GM19023 (cell line): Measurements from ENCODE around the gene STC2.
"Not testable (repeated sequence)": the region's sequence is repeated elsewhere in the genome, so short reads cannot be mapped to it uniquely, and the experiment has no call there.

Experiments used
- ATAC-seq: cut with Tn5 transposase; IDR thresholded peaks from one replicate; pipeline ENCODE4 v1.9.1; 2021; ENCODE audit warnings: mild to moderate bottlenecking, moderate library complexity; ENCODE audit not compliant: unreplicated experiment

STC2 gene

DNA sequence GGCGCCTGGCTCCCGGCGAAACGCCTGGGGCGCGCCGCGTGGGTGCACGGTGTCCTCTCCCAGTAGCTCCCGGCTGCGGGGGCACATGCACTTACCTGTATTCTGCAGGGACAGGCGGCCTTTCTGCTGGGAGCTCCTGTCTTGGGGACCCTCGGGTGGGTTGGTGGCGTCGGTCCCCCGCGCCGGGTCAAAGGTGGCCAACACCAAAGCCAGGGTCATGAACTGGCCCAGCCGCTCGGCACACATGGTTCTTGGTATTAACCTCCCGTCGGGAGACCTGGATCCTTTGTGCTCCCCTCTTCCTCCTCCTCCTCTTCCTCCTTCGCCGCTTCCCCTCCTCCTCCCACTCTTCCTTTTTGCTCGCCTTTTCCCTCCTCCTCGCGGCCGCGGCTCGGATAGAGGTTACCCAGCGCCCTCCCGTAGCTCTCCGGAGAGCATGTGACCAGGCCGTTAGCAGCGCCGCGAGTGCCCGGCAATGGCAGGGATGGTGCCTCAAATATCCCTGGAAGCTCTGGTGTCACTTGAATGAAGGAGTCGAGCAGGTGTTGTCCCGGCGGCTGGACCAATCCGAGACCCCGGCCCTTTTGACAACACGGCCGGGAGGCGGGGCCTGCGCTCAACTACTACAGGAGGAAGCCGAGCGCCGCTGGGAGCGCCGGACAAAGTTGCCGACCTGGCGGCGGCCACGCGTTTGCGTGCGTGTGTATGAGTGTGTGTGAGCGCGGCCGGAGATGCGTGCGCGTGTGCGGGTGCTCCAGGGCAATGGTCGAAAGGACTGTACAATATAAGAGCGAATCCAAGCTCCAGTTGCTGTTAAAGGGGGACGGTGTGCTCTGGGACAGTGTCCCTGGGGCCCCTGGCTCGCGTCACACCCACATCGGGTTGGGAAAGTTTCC, at the start of gene STC2:
STC2 (minus strand) TSS at position 467 of the 896 bp plus-strand sequence; CDS start at position 246, 221 bp downstream.
- ATAC-seq: peak; percentile 44

DNA sequence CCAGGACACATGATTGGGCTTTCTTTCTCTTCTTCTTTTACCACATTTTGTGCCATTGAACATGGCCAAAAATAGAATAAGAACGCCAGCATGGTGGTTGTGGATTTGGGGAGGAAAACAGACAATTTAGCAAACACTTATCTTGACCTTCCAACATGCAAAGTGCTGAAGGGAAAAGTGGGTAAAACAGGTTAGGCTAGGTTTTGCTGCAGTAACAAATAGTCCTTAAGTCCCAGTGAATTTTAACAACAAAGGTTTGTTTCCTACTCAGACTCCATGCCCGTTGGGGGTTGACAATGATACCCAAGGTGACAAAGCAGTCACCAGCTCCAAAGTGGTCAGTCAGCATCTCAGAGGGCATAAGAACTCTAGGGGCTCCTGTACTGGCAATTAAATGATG, 43.2 kb upstream of the STC2 start:
- no peak for ATAC-seq

GRCh38 chr5:173363406-173363805, 35.2 kb upstream of the STC2 start:
- not testable (repeated sequence) for ATAC-seq

GRCh38 chr5:173355561-173355960, 27.3 kb upstream of the STC2 start:
- no peak for ATAC-seq

- no peak for ATAC-seq
These were observed 26.4 kb upstream of the STC2 start for GRCh38 chr5:173354645-173355044.

DNA sequence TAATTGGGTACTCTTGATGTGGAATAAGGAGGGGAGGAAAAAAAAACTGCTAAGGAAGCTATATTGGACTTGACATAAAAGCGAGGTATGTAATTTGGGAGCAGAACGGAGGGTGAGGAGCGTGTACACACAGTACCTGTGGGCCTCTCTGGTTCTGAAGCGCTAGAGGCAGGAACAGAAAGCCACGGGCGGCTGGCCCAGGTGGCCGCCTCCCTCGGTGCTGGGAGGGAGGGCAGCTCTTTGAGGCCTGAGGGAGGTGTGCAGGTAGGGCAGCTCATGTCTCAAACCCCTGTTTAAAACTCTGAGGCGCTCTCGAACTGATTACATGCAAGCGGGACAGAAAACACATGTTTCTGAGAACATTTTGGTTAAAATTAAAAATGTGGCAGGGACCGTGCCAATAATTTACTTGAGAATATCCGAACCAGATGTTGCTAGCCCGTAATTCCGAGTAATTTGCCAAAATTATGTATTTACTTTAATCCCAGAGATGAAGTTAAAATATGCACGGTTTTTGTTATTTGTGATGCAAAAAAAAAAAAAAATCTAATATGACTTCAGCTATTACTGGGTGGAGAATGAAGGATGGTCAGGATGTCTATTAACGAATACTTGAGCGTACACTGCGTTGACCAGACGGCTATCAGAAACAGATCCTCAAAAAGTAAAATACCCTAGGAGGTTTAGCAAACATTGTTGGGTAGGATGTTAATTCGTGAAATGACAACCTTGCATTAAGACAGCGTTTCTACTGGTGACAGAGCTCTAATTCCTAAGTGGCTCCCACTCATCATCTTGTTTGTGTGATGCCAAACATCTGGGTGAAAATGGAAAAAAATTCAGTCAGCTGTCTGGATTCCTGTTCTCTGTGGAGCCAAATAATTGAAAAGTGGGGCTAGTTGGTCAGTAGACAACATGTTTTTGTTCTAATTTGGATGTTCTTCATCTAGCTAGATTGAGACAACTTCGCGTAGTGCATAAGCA, 24.4 kb upstream of the STC2 start:
- ATAC-seq: no peak

GRCh38 chr5:173342813-173343755, 14.9 kb upstream of the STC2 start:
- ATAC-seq: no peak

GRCh38 chr5:173341961-173342430, 13.8 kb upstream of the STC2 start:
- no peak for ATAC-seq

DNA sequence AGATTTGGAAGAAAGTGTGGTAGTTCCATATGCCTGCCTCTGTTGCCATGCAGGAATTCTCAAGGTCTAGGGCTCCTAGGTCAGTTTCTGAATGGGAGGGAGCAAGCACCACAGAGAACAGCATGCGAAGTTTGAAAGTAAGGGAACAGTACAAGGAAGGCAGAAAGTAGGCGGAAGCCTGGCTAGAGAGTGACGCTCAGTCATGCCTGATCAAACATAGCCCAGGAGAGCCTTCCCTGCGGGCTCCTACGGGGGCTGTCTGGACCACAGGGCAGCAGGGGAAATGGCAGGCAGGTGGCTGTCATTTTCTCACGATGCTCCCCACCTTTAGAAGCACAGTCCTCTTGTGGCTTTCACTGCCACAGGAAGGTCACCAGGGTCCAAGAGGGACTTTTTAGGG, 12.8 kb upstream of the STC2 start:
- no peak for ATAC-seq

DNA sequence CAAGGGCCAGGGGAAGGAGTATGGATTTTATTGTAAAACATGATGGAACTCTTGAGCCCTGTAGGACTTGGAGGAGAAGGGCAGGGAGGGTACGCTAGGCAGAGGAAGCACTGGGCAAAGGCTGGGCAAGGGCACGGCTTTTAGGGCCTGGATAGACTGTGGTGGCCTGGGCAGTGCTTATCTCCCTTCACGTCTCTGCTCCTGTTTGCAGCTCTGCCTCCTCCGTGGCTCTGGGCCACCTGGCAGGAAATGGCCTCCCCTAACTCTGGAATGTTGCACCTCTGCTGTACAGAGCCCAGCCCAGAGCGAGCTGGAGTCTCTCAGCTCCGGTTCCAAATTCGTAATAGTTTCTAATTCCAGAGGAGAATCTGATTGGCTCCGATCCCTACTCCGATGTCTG, 12.2 kb upstream of the STC2 start:
- ATAC-seq: no peak

DNA sequence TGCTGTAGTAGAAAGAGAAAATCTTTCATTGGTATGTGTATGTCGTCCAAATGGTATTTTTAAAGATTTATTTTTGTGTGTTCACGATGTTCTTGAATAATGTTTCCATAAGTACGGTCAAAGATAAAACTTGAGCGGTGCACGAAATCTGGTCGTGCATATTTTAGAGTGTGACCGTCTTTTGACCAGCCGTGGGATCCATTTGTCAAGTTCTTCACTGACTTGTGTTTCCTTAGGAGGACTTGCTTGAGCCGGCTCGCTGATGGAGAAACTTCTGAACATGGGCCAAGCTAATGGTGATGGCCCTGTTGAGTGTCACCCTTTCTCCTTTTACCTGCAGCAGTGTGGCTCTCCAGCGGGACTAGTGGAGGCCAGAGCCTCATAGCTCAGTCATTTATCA, 11.1 kb upstream of the STC2 start:
- ATAC-seq: no peak

- no peak for ATAC-seq
These were observed 10.3 kb upstream of the STC2 start for GRCh38 chr5:173338380-173339015.

GRCh38 chr5:173334808-173335207, 6.6 kb upstream of the STC2 start:
- no peak for ATAC-seq

- no peak for ATAC-seq
These were observed 5.9 kb upstream of the STC2 start for GRCh38 chr5:173333925-173334661.

DNA sequence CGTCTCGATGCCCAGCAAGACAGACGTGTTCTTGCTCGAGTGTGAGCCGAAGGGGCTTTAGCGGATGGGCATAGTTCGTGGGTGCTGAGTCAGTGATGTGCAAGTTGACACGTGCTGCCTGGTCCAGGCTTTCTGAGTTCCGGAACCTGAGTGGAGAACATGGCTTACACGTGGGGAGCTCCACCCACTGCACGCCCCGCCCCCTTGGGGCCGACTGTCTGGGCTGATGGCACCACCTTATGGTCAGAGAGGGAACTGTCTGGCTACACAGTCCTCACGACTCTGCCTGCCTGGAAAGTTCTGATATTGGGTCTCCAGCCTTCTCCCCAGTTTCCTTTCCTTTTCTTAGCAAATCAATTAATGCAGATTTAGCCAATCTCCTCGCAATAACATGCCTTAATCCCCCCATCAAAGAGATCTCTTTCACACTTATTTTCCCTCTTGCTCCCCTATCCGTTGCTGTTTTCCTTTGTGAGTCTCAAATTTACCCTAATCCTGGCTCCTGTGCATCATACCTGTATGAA, 3.8 kb upstream of the STC2 start:
- ATAC-seq: peak; percentile 60

DNA sequence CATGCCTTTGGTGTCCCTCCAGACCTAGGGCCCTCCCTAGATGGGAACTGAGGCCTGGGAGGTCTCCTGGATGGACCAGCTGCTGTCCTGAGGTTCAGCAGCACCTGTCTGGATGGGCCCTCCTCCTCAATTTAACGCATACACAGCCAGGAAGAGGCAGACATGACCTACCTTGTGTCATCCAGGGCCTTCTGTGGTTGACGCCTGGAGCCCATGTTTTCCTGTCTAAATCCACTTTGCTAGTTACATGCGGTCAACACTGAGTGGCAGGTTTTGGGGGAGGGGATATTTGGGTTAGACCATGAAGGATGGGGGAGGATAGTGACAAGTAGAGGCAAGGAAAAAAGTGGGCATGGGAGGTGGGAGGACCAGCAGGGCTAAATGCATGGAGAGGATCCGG, 3.1 kb upstream of the STC2 start:
- ATAC-seq: no peak

- ATAC-seq: no peak
These were observed 2.4 kb upstream of the STC2 start for GRCh38 chr5:173330338-173331206.
